ENCODE measurements around the gene PLIN4.
"Not testable (repeated sequence)": the region's sequence is repeated elsewhere in the genome, so short reads cannot be mapped to it uniquely, and the experiment has no call there.

The PLIN4 gene, protein sequence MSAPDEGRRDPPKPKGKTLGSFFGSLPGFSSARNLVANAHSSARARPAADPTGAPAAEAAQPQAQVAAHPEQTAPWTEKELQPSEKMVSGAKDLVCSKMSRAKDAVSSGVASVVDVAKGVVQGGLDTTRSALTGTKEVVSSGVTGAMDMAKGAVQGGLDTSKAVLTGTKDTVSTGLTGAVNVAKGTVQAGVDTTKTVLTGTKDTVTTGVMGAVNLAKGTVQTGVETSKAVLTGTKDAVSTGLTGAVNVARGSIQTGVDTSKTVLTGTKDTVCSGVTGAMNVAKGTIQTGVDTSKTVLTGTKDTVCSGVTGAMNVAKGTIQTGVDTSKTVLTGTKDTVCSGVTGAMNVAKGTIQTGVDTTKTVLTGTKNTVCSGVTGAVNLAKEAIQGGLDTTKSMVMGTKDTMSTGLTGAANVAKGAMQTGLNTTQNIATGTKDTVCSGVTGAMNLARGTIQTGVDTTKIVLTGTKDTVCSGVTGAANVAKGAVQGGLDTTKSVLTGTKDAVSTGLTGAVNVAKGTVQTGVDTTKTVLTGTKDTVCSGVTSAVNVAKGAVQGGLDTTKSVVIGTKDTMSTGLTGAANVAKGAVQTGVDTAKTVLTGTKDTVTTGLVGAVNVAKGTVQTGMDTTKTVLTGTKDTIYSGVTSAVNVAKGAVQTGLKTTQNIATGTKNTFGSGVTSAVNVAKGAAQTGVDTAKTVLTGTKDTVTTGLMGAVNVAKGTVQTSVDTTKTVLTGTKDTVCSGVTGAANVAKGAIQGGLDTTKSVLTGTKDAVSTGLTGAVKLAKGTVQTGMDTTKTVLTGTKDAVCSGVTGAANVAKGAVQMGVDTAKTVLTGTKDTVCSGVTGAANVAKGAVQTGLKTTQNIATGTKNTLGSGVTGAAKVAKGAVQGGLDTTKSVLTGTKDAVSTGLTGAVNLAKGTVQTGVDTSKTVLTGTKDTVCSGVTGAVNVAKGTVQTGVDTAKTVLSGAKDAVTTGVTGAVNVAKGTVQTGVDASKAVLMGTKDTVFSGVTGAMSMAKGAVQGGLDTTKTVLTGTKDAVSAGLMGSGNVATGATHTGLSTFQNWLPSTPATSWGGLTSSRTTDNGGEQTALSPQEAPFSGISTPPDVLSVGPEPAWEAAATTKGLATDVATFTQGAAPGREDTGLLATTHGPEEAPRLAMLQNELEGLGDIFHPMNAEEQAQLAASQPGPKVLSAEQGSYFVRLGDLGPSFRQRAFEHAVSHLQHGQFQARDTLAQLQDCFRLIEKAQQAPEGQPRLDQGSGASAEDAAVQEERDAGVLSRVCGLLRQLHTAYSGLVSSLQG (N-terminal part only)
- 0 to 0.54 (median 0.19) reads per million in 4 donors for total RNA-seq

DNA sequence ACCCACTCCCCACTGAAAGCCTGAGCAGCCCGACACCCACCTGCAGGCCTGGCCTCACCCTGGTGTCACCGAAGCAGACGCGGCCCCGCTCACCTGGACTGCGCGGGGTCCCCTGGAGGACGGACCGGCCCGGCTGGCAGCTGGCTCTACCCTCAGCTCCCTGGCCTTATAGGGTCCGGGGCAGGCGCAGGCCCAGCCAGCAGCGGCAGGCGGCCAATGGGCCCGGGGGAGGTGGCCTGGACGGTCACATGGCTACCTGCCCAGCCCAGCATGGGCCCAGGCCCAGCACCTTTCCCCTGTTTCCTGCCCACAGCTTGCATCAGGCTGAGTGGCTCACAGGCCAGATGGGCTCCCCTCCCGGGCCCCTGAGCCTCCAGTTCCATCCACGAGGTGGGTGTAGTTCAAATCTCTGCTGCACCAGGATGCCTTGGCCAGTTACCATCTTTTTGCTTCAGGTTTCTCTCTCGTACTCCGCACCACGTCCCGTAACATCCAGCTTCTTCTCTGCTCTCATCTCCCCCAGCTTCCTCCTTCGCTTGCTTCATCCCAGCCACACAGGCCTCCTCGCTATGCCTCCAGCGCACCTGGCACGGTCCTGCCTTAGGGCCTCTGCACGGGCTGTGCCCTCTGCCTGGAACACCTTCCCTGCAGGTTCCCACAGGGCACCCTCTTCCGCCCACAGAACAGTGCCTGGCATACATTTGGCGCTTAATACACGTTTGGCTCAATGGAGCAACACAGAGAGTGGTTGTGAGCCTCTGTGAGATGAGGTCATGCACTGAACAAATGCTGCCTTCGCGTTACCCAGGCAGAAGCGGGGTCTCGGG lies at the start of gene PLIN4:
PLIN4 (minus strand) TSS at position 142 of the 827 bp plus-strand sequence. CDS start 214 bp downstream, outside the sequence.
- no peak for DNase-seq

DNA sequence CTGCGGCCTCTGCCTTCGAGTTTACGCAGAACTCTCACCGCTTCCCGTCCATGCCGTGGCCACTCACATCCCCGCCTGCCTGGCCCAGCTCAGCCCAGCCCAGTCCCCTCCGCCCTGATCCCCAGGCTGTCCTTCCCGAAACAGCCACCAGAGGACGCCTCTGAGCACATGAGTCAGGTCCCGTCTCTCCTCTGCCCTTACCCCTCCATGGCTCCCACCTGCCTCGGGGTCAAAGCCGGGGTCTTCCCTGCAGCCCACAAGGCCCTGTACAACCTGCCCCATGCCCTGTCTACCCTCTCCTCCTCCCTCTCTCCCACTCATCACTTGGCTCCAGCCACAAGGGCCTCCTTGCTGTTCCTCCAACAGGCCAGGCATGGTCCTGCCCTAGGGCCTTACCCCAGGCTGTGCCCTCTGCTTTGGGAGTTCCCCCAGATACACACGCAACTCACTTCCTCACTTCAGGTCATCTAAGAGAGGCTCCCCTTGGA lies 49.3 kb upstream of the PLIN4 start:
- DNase-seq, result peak in 4 of 5 donors; percentile 30 to 54 (median 40)

DNA sequence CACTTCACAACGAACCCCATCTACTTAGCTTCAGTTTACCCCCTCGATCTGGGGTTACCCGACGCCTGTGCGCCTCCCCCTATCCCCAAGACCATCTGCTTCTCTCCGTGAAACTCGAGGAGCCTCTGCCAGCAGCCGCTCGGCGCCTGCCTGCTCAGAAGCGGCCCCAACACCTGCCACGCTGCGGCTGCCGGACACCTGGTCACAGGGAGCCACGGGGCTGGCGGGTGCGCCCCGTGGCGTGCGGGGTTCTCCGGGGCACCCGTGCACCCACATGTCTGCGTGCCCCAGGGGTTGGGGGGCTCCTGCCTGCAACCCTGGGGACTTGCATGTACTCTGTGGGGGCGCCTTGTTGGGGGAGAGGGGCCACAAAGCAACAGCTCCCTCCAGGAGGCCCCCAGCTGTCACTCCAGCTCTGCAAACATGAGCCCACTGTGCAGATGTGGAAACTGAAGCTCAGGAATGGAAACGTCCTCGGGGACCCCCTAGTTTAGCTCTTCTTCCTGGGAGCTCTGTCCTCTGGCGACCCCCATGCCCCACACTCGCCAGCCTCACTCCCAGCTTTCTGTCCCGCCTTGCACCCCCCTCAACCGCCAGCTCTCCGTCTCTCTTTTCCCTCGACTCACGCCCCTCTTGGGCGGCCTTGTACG lies 48.2 kb upstream of the PLIN4 start:
- no peak for DNase-seq

DNA sequence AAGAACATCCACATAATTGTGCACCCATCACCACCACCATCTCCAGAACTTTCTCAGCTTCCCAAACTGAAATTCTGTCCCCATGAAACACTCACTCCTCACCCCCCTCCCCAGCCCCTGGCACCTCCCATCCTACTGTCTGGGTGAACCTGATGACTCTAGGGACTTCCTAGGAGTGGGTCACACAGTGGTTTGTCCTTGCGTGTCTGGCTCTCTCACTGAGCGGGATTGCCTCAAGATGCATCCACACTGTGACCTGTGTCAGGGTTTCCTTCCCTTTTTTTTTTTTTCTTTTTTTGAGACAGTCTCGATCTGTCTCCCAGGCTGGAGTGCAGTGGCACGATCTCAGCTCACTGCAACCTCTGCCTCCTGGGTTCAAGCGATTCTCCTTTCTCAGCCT lies 45.3 kb upstream of the PLIN4 start:
- not testable (repeated sequence) for DNase-seq

DNA sequence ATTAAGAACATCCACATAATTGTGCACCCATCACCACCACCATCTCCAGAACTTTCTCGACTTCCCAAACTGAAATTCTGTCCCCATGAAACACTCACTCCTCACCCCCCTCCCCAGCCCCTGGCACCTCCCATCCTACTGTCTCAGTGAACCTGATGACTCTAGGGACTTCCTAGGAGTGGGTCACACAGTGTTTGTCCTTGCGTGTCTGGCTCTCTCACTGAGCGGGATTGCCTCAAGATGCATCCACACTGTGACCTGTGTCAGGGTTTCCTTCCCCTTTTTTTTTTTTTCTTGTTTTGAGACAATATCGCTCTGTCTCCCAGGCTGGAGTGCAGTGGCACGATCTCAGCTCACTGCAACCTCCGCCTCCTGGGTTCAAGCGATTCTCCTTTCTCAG lies 43.8 kb upstream of the PLIN4 start:
- not testable (repeated sequence) for DNase-seq

DNA sequence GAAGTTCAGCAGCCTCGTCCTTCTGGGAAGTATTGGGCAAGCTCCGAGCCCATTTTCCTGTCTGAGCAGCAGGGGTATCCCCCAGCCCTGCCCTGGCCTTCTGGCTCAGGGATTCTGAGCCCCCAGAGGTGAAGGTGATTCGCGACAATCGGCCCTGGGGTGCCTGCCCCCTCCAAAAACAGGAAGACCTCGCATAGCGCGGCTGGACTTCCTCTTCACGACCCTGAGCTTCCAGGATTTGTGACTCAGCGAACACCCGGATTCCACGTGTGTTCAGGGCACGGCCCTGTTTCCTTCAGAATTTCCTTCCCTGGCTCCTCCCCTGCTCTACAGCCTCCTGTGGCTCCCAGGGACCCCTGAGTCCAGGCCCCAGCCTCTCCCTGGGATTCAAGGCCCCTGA lies 41.3 kb upstream of the PLIN4 start, which contains the start of gene SEMA6B:
SEMA6B (minus strand) TSS at position 116 of the 400 bp plus-strand sequence. CDS start 1,227 bp downstream, outside the sequence.
- no peak for DNase-seq

DNA sequence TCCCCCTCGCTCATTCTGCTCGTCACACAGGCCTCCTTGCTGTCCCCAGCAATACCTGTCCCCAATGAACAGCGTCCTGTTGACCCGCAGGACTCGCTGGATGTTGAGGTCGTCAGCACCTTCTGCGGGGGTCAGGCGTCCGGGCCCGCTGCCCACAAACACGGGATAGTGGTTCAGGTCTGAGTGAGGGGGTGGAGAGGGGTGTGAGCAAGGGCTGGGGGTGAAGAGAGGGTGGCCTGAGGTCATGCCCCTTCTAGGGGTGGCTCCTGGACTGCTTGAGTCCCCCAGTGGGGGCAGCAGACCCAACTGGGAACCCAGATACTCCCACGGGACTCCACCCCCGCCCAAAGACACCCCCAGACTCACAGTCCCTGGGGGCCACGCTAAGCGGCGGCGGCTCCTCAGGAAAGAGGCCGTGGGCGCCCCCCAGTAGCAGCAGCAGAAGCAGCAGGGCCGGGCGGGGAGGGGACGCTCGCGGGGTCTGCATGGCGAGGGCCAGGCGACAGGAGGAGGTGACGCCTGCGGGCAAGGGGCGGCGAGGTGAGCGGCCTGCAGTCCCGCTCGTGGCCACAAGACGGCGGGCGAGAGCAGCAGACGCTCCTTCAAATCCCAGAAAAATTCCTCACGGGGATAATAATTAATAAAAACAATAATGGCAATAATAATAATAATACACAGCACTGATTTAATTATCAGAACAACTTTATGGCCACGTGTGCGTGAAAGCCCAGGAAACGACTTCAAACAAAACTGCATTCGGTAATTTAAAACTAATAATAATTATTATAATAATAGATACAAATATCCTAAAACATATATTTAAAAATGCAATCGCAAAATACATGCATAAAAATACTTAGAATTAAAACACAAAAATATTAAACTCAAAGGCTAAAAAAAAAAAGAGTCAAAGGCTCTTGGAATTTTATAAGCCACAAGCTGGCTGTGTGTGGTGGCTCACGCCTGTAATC lies 40.0 kb upstream of the PLIN4 start:
- peak in 1 of 5 donors; percentile 18 for DNase-seq

DNA sequence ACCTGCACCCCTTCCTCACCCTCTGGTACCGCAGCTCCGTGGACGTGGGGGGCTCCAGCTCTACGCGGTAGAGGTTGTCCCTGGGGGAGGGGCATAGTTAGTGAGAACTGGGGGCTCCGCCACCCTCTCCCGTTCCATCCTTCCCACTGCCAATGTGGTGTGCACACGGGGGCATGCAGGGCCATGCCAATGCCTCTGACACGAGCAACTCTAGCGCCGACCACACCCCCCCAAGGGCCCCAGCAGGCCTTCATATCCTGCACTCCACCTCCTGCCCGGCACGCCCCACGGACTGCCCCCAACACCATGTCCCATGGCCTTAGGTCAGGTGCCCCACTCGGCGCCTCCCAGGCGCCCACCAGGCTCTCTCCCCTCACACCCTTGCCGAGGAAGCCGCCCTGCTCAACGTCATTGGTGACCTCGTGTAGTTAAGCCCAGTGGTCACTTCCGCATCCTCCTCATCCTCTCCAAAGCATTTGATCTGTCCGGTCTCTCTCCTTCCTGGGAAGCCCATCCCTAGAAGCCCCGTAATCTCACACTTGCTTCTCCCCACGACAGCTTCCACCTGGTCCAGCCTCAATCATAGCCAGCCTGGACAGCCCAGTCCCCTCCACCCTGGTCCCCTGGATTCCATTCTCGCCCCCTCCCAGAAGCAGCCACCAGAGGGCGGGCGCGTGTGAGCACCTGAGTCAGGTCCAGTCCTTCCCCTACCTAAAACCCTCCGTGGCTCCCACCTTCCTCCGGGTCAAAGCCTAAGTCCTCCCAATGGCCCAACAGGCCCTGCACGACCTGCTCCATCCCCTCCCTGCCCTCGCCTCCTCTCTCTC lies 39.1 kb upstream of the PLIN4 start:
- DNase-seq, result no peak

DNA sequence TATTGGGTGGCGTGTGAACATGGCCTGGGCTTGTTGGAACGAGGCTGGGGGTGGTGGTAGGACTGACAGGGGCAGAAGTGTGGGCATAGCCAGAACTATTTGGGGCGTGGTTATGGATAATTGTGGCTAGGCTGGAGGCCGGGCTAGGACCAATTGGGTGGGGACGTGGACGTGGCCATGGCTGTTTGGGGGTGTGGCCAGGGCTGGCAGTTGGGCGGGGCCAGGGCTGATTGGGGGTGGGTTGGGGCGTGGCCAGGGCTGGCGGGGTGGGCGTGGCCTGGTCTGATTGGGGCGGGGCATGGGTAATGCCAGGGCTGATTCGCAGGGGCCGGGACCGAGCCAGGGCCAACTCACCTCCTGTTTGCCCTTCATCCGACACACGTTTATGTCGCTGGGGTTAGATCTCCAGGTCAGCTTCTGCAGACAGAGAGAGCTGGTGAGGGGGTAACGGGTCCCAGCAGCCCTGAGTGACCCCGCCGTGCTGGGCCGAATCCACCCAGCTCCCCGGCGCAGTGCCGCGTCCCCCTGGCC lies 38.4 kb upstream of the PLIN4 start:
- no peak for DNase-seq

DNA sequence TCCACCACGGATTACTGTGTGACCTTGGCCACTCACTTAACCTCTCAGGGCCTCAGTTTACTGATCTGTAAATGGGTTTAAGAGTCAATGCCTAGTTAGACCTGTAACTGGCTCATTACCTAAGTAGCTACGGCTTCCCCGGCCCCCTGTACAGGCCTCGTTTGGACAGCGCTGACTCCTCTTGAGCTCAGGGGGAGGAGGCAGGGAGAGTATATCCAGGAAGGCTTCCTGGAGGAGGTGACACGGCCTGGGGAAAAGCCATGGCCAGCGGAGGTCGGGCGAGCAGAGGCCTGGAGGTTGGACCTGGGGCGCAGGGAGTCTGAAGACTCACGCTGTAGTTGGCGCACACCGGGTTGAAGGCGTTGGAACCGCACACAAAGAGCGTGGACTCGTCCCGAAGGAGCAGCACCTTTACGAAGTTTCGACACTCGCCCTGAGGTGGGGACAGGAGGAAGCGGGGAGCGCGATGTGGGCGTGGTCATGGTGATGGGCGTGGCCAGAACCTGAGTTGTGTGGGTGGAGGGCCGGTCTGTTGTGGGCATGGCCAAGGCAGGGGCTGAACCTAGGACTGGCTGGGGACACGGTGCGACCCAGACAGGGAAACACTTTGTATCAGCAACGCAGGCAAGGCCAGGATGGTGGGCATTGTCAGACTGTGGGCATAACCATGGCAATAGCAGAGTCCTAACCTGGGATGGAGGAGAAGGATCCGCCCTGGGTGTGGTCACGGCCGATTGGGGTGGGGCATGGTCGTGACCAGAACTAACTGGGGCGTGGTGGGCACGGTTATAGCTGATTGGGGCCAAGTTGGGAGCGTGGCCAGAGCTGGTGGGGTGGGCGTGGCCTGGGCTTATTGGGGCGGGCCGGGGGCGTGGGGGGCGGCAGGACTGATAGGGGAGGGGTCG lies 37.6 kb upstream of the PLIN4 start:
- no peak for DNase-seq

DNA sequence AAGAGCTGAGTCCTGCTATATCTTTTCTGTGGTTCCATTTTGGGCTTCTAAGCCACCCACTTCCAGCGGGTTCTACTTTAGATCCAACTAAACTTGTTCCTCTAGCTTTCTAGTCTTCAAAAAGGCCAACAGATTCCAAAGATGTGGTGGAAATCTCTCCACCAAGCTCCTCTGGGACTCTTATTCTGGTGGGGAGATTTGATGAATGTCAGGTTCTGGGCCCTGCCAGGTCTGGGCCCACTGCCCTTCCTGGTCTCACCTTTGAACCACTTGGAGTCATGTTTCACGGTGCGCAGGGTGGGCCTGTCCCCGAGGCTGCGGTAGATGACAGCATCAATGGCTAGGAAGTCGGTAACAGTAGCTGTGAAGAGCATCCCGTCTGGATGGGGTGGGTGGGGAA lies 36.4 kb upstream of the PLIN4 start:
- no peak for DNase-seq

DNA sequence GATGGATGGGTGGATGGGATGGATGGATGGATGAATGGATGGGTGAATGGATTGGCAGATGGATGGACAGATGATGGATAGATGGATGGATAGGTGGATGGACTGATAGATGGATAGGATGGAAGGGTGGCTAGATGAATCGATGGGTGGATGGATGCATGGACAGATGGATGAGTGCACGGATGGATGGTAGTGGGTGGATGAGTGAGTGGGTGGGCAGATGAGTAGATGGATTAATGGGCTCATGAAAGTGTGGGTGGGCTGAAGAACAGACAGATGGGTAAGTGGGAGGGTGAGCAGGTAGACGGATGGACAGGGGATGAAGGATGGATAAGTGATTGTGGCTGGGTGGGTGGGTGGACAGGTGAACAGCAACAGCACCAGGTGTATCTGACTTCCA lies 35.5 kb upstream of the PLIN4 start:
- no peak for DNase-seq

DNA sequence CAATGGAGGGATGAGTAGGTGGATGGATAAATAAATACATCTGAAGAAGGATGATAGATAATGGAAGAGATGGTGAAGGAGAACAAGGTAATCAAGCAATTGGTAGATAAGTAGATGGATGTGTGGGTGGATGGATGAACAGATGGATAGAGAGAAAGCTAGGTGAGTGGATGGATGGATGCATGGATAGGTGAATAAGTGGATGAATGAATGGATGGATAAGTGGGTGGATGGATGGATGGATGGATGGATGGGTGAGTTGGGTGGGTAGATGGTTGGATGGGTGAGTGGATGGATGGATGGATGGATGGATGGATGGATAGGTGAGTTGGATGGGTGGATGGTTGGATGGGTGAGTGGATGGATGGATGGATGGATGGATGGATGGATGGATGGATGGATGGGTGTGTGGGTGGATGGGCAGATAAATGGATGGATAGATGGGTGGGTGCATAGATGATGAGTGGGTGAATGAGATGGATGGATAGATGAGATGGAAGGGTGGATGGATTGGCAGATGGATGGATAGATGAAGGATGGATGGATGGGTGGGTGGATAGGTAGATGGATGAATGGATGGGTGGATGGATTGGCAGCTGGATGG lies 34.9 kb upstream of the PLIN4 start:
- no peak for DNase-seq

DNA sequence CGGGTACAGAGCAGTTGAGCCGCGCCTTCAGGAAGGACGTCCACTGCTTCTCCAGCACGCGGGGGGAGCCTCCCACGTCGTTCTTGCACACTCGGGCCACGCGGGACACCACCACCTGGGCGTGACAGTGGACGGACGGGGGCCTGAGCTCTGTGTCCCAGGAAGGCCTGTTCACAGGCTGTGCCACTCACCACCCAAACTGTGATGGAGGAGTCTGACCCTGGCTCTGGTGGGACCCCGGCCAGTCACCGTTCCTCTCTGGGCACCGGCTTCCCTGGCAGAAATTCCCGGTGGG lies 34.2 kb upstream of the PLIN4 start:
- DNase-seq, result no peak

DNA sequence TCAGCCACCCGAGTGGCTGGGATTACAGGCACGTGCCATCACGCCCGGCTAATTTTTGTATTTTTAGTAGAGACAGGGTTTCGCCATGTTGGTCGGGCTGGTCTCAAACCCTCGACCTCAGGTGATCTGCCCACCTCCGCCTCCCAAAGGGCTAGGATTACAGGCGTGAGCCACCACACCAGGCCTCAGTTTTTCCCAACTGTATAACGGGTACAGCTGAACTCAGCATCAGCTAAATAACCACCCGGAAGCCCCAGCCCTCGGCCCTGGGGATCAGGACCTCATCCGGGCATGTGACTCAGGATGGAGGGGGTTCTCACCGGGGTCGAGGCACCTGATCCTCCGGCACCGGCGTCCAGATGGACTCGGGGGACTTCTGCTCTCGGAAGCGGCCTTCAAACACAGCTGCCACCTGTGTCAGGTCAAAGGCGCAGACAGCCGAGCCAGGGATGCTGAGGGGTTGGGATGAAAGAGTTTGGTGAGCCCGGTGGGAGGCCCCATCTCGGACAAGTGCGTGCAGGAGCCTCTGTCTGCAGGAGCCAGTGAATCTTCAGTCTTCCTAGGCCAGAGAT lies 32.3 kb upstream of the PLIN4 start:
- DNase-seq, result no peak

DNA sequence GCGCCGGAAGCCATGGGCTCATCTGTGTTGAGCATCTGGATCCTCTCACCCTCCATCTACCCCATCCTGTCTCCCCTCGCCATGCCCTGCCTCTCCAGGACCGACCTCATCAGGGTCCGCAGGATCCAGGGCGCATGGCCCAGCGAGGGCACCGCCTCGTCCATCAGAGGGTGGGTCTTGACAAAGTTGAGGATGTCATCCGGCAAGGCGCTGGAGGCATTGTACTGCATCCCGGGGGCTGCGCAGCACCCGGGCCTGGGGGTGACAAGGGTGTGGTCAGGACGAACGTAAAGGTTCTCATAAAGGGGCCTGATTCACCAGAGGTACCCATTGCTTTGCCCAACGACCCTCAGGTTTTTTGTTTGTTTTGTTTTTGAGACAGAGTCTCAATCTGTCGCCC lies 31.7 kb upstream of the PLIN4 start:
- DNase-seq, result no peak

DNA sequence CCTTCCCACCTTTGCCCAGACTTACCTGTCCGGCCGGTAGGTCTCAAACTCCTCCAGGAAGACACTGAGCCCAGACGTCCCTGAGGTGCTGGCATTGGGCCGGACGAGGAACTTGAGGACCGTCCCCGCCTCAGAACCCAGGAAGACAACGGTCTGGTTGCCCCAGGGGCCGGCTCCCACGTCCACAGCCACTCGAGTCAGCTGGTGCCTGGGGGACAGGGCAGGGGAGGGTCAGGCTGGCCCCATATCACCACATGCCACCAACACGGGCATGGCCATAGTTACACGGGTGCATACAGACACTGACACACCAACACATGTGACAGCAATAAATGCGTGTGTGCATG lies 29.9 kb upstream of the PLIN4 start:
- no peak for DNase-seq
